ENCODE data around the gene ACAD10. TPM values are rescaled to one million over a fixed set of nuclear protein-coding genes. Genes with fewer than 3 reads are reported as not detected.

The ACAD10 gene
- total RNA-seq, 1 experiment from 2014 or later, result 25.3 TPM

GRCh38 chr12:111756681-111757080 is 70.8 kb downstream of the ACAD10 start (continued):
- no peak for TF ChIP-seq ZBTB33 (IDR thresholded peaks at IDR 0.05; ENCODE audit: extremely low read depth, insufficient replicate concordance, low read length)
- no peak for TF ChIP-seq ELF1 (IDR thresholded peaks at IDR 0.05; ENCODE audit: borderline replicate concordance, low read depth)
- TF ChIP-seq SP1 (IDR thresholded peaks at IDR 0.05; ENCODE audit: low read depth), result no peak
- TF ChIP-seq EZH2 (IDR thresholded peaks at IDR 0.05), result no peak

- 0 out of 4 replicates have a peak, but pooled peaks cover 0 to 4% of the 10 kb centered on the region in 2 experiments for H3K36me3 ChIP-seq (ENCODE audit: control insufficient read depth in 1 of 2, insufficient read depth in 2 of 2, low read length in 2 of 2)
- ChIA-PET CTCF (no interaction called here), RAD21 (ENCODE audit: low non-redundant PET in 1 of 2, low total read pairs in 2 of 2, uncharacterized antibody in 2 of 2, unreplicated experiment in 2 of 2) (no interaction called here), POLR2A (no interaction called here)
- BruUV-seq (replicated peaks), result no TSS peak
- no peaks in the 10 kb centered on the region for H3K27me3 ChIP-seq (ENCODE audit: insufficient read depth, low read length)
- no peak overlapping the region for H3K4me3 ChIP-seq (replicated peaks in 1 of 2; ENCODE audit: low read depth in 1 of 2, low read length in 2 of 2)
- ATAC-seq, result no peak
- H3K4me2 ChIP-seq (ENCODE audit: low read length), result no peak overlapping the region
- no peak for DNase-seq (ENCODE audit: low read depth, low spot score)
- H3K27ac ChIP-seq (ENCODE audit: low read depth, low read length), result no peak overlapping the region
- H2AFZ ChIP-seq (ENCODE audit: low read depth, low read length, poor library complexity, severe bottlenecking), result no peak overlapping the region
- no peaks in the 10 kb centered on the region for H3K9me3 ChIP-seq (ENCODE audit: control insufficient read depth in 1 of 2, insufficient read depth in 1 of 2, low read depth in 1 of 2, low read length in 2 of 2)
- no peaks in the 10 kb centered on the region for H3K9me2 ChIP-seq (ENCODE audit: insufficient read depth)
- intact Hi-C loops (cut with micrococcal nuclease), result no loop called here
- no peak for TF ChIP-seq SRF (IDR thresholded peaks at IDR 0.05; ENCODE audit: low read depth)
- TF ChIP-seq JUND (IDR thresholded peaks at IDR 0.05), result no peak
- no peak for TF ChIP-seq EZH2phosphoT487 (IDR thresholded peaks at IDR 0.05; ENCODE audit: borderline replicate concordance)
- no peak for TF ChIP-seq REST (IDR thresholded peaks at IDR 0.05; ENCODE audit: low read depth)
- TF ChIP-seq CBX3 (IDR thresholded peaks at IDR 0.05; ENCODE audit: low read depth), result no peak
- no peak for TF ChIP-seq CTCF (IDR thresholded peaks at IDR 0.05 in 2 of 3, conservative IDR thresholded peaks at IDR 0.05 in 1 of 3; ENCODE audit: borderline replicate concordance in 1 of 3, insufficient read depth in 1 of 3, low read depth in 2 of 3, low read length in 2 of 3)
- TF ChIP-seq CEBPB (IDR thresholded peaks at IDR 0.05; ENCODE audit: low read depth), result no peak
- TF ChIP-seq FOSL1 (IDR thresholded peaks at IDR 0.05; ENCODE audit: low read depth), result no peak
- no peak for TF ChIP-seq EZH2 (IDR thresholded peaks at IDR 0.05)
- TF ChIP-seq SIN3A (IDR thresholded peaks at IDR 0.05; ENCODE audit: low read depth), result no peak
- no peak for TF ChIP-seq POLR2AphosphoS5 (IDR thresholded peaks at IDR 0.05; ENCODE audit: low read depth, low read length)
- no peak for TF ChIP-seq SP1 (IDR thresholded peaks at IDR 0.05; ENCODE audit: low read depth)
- no peak for TF ChIP-seq YY1 (IDR thresholded peaks at IDR 0.05; ENCODE audit: extremely low read depth, insufficient replicate concordance, low read depth, low read length)
- TF ChIP-seq EGR1 (IDR thresholded peaks at IDR 0.05; ENCODE audit: low read depth), result no peak
- TF ChIP-seq ZFX (IDR thresholded peaks at IDR 0.05), result no peak
- no peak overlapping the region for H3K9ac ChIP-seq (ENCODE audit: low read length)
- H3K4me1 ChIP-seq (ENCODE audit: control insufficient read depth in 1 of 2, insufficient read depth in 2 of 2, low read length in 2 of 2), result no peaks in the 10 kb centered on the region
- H4K20me1 ChIP-seq (ENCODE audit: insufficient read depth), result no peaks in the 10 kb centered on the region
- H3K79me2 ChIP-seq (ENCODE audit: insufficient read depth, low read length), result no peaks in the 10 kb centered on the region
Measured at GRCh38 chr12:111757361-111758119, 71.7 kb downstream of the ACAD10 start.

Measured in HCT116 (cell line).